ENCODE data around the gene CFAP410. TPM values are rescaled to one million over a fixed set of nuclear protein-coding genes. Genes with fewer than 3 reads are reported as not detected.

Gene CFAP410
- total RNA-seq, 2 donors from 2014 or later = 48.8 to 51.3 TPM

DNA sequence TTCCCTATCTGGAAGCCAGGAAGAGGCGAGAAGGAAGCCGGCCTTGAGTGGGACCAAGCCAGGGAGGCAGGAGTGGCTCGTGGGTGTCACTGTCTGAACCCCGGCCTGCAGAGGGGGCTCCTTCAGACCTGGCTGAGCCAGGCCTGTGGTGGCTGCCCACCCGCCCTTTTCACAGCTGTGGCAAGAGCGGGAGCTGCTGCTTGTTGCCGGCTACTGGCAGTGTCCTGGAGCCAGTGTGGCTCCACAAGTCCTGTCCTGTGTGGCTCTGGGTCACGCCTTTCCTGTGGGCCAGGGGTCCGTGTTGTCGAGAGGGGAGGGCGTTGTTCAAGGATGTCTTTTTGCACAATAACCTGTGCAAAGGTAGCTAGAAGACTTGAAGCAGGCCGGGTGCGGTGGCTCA is 38.0 kb downstream of the CFAP410 start:
- TF ChIP-seq, protein P1, sequence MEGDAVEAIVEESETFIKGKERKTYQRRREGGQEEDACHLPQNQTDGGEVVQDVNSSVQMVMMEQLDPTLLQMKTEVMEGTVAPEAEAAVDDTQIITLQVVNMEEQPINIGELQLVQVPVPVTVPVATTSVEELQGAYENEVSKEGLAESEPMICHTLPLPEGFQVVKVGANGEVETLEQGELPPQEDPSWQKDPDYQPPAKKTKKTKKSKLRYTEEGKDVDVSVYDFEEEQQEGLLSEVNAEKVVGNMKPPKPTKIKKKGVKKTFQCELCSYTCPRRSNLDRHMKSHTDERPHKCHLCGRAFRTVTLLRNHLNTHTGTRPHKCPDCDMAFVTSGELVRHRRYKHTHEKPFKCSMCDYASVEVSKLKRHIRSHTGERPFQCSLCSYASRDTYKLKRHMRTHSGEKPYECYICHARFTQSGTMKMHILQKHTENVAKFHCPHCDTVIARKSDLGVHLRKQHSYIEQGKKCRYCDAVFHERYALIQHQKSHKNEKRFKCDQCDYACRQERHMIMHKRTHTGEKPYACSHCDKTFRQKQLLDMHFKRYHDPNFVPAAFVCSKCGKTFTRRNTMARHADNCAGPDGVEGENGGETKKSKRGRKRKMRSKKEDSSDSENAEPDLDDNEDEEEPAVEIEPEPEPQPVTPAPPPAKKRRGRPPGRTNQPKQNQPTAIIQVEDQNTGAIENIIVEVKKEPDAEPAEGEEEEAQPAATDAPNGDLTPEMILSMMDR (IDR thresholded peaks at IDR 0.05) = no peak
- ATAC-seq (ENCODE audit: insufficient number of reproducible peaks, low FRiP score, low read depth) (no peak), DNase-seq (ENCODE audit: low spot score) (no peak)
- Histone ChIP-seq H3K27ac (peak overlapping the region; percentile 74 to 77), H3K9me3 (no peaks in the 10 kb centered on the region), H3K4me1 (ENCODE audit: control insufficient read depth in 1 of 2, low read depth in 2 of 2) (peaks cover 28 to 57% of the 10 kb centered on the region in 2 donors), H3K27me3 (replicated peaks; ENCODE audit: insufficient read depth) (no peaks in the 10 kb centered on the region), H3K36me3 (no peaks in the 10 kb centered on the region), H3K4me3 (peak overlapping the region; percentile 83)

DNA sequence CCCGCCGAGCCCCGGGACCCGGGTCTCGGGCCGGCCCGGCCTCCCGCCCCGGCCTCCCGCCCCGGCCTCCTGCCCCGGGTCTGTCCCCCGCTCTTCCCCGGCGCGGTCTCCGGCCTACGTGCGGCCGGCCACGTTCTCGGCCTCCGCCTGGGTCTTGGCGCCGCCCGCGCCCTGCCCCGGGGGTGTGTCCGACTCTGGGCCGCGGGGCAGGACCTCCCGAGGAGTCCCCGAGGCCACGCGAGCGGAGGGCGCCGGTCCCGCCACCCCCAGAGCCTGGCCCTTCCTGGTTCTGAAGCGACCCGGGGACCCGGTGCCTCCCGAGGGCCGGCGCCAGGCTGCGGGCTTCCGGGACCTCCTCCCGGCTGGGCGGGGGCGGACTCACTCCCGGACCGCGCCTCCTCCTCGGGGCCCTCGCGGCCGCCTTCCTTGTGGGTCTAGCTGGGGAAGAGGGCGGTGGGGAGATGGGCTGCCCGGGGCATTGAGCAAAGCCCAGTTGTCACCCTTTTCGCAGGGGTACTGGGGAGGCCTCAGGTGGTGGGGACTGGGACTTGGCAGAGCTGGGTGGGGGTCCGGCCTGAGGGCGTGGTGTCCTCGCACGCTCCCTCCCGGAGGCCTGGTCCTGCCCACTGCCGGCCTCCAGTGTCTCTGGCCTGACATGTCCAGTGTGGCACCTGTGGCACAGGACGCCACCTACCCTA is 38.8 kb downstream of the CFAP410 start:
- Histone ChIP-seq H3K9me3 (no peaks in the 10 kb centered on the region), H3K27ac (peak overlapping the region; percentile 74 to 77), H3K27me3 (replicated peaks; ENCODE audit: insufficient read depth) (no peaks in the 10 kb centered on the region), H3K4me3 (peak overlapping the region; percentile 83), H3K36me3 (no peaks in the 10 kb centered on the region), H3K4me1 (ENCODE audit: control insufficient read depth in 1 of 2, low read depth in 2 of 2) (peaks cover 28 to 57% of the 10 kb centered on the region in 2 donors)
- DNase-seq (ENCODE audit: low spot score) (peak; percentile 23), ATAC-seq (ENCODE audit: insufficient number of reproducible peaks, low FRiP score, low read depth) (no peak)
- TF ChIP-seq, protein P1 (IDR thresholded peaks at IDR 0.05) = no peak

GRCh38 chr21:44299458-44300261 is 39.5 kb downstream of the CFAP410 start, which contains the start of gene PFKL:
TSS of gene PFKL (plus strand) at chr21:44300053. CDS start at chr21:44300106, 53 bp downstream.
- H3K9me3 ChIP-seq = no peaks in the 10 kb centered on the region
- no peaks in the 10 kb centered on the region for H3K27me3 ChIP-seq (replicated peaks; ENCODE audit: insufficient read depth)
- H3K27ac ChIP-seq = peak within 1 kb of the TSS; percentile 77 to 81
- TF ChIP-seq, protein P1 (IDR thresholded peaks at IDR 0.05) = no peak
- DNase-seq (ENCODE audit: low spot score) (no peak), ATAC-seq (ENCODE audit: insufficient number of reproducible peaks, low FRiP score, low read depth) (peak; percentile 58)
- H3K36me3 ChIP-seq = no peaks in the 10 kb centered on the region
- peak within 1 kb of the TSS; percentile 83 for H3K4me3 ChIP-seq
- peaks cover 29 to 56% of the 10 kb centered on the region in 2 donors for H3K4me1 ChIP-seq (ENCODE audit: control insufficient read depth in 1 of 2, low read depth in 2 of 2)

DNA sequence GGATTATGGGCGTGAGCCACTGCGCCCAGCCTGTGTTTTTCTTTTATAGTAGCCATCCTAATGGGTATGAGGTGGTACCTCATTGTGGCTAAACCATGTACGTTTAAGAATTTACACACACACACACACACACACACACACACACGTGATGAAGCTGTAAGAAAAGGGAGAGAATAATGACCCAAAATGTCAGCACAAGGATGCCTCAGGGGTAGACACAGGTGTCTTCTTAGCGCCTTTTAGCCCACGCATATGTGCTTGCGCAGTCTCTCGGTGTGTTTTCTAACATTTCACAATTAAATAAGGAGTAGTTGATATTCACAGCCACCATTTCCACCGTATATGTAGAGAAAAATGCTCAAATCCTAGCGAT is 40.1 kb downstream of the CFAP410 start:
- Histone ChIP-seq H3K27ac (peak overlapping the region; percentile 76 to 81), H3K27me3 (replicated peaks; ENCODE audit: insufficient read depth) (no peaks in the 10 kb centered on the region), H3K4me1 (ENCODE audit: control insufficient read depth in 1 of 2, low read depth in 2 of 2) (peaks cover 27 to 55% of the 10 kb centered on the region in 2 donors), H3K36me3 (no peaks in the 10 kb centered on the region), H3K9me3 (no peaks in the 10 kb centered on the region), H3K4me3 (peak overlapping the region; percentile 83)
- no peak for ATAC-seq (ENCODE audit: insufficient number of reproducible peaks, low FRiP score, low read depth)
- no peak for DNase-seq (ENCODE audit: low spot score)
- TF ChIP-seq, protein P1 (IDR thresholded peaks at IDR 0.05) = no peak

GRCh38 chr21:44298301-44298700 is 40.9 kb downstream of the CFAP410 start:
- DNase-seq (ENCODE audit: low spot score) (no peak), ATAC-seq (ENCODE audit: insufficient number of reproducible peaks, low FRiP score, low read depth) (no peak)
- H3K36me3 ChIP-seq = no peaks in the 10 kb centered on the region
- TF ChIP-seq, protein P1 (IDR thresholded peaks at IDR 0.05) = no peak
- no peaks in the 10 kb centered on the region for H3K9me3 ChIP-seq
- H3K4me3 ChIP-seq = no peak overlapping the region
- H3K27ac ChIP-seq = no peak overlapping the region
- H3K27me3 ChIP-seq (replicated peaks; ENCODE audit: insufficient read depth) = no peaks in the 10 kb centered on the region
- H3K4me1 ChIP-seq (ENCODE audit: control insufficient read depth in 1 of 2, low read depth in 2 of 2) = peaks cover 20 to 47% of the 10 kb centered on the region in 2 donors
